K562 (cell line): ENCODE data around the gene NMBR. TPM values are rescaled to one million over a fixed set of nuclear protein-coding genes. Genes with fewer than 3 reads are reported as not detected.

Source experiments
- CBX1 ChIP-seq: sonication (generic); IDR thresholded peaks from 2 replicates; pipeline ENCODE4 v1.6.1; 2016; ENCODE audit warnings: antibody characterized with exemption, low read depth, mild to moderate bottlenecking
- FOXJ3 ChIP-seq: sonication (generic); formaldehyde crosslinking; IDR thresholded peaks from 2 replicates; pipeline ENCODE4 v1.4.0; 2020; ENCODE audit warnings: mild to moderate bottlenecking, missing genetic modification reagents
- JUND ChIP-seq, 2 experiments: IDR thresholded peaks; 2 replicates in 1 of 2; 3 replicates in 1 of 2; pipeline ENCODE4 v1.6.1; 2011; ENCODE audit warnings: borderline replicate concordance in 2 of 2, low read depth in 2 of 2, low read length in 2 of 2, improper control_type of control experiment in 1 of 2, missing biosample characterization in 1 of 2, missing genetic modification characterization in 1 of 2, missing genetic modification reagents in 1 of 2
- LCOR ChIP-seq: sonication (generic); formaldehyde crosslinking; IDR thresholded peaks from 2 replicates; pipeline ENCODE4 v1.8.0; 2022; ENCODE audit warnings: mild to moderate bottlenecking, missing genetic modification reagents
- MTF1 ChIP-seq: fragments of 250-450 bp; sonication (Bioruptor Pico); IDR thresholded peaks from 2 replicates; pipeline ENCODE4 v1.9.0; 2021; ENCODE audit warnings: moderate library complexity, mild to moderate bottlenecking, inconsistent platforms, borderline replicate concordance
- RFX1 ChIP-seq: fragments of 450-650 bp; IDR thresholded peaks from 2 replicates; pipeline ENCODE4 v1.6.1; 2016; ENCODE audit warnings: mild to moderate bottlenecking, moderate library complexity
- ZBTB11 ChIP-seq, 3 experiments: fragments of 200-800 bp in 1 of 3; fragments of 250-450 bp in 1 of 3; fragments of 450-650 bp in 1 of 3; sonication (Bioruptor Pico) in 1 of 3; sonication (Bioruptor generic) in 1 of 3; formaldehyde crosslinking in 1 of 3; IDR thresholded peaks; 2 replicates each; pipeline versions ENCODE4 v1.6.1 to v1.8.0; 2016 to 2022; ENCODE audit warnings: mild to moderate bottlenecking in 2 of 3, missing genetic modification characterization in 2 of 3, missing compliant biosample characterization in 1 of 3, moderate library complexity in 1 of 3
- ZFP30 ChIP-seq: fragments of 250-450 bp; sonication (Bioruptor Pico); IDR thresholded peaks from 2 replicates; pipeline ENCODE4 v1.8.0; 2022; ENCODE audit warnings: moderate library complexity, mild to moderate bottlenecking, inconsistent platforms, borderline replicate concordance
- polyA plus RNA-seq, 8 experiments: library from polyadenylated mRNA; depleted of rRNA in 4 of 8; stranded (reverse) in 5 of 8; unstranded in 3 of 8; fragments of >200 nt; fragmentation: Nextera tagmentation in 2 of 8; fragmentation: Illumina TruSeq in 1 of 8; extraction: Ambion mirVana in 2 of 8; extraction: Trizol in 1 of 8; gene quantifications; 2 replicates each; pipeline versions ENCODE4 v1.2.1 to v1.2.3, GENCODE V29; 2011 to 2014; ENCODE audit warnings: inconsistent platforms in 1 of 8, missing spikeins in 1 of 8
- total RNA-seq, 7 experiments: library from RNA; depleted of rRNA in 6 of 7; stranded (reverse); fragments of >200 nt in 6 of 7; fragmentation: Illumina TruSeq in 2 of 7; extraction: Trizol in 2 of 7; gene quantifications; 2 replicates each; pipeline versions ENCODE4 v1.2.1 to v1.2.3, GENCODE V29; 2011 to 2021; ENCODE audit warnings: low replicate concordance in 1 of 7
- TF ChIP-seq, protein P1 (sequence below): fragments of 250-450 bp; sonication (Bioruptor Pico); IDR thresholded peaks from 2 replicates; pipeline ENCODE4 v1.5.0; 2022; ENCODE audit warnings: mild to moderate bottlenecking
- TF ChIP-seq, protein P2 (sequence below): sonication (generic); formaldehyde crosslinking; IDR thresholded peaks from 2 replicates; pipeline ENCODE4 v1.8.0; 2022; ENCODE audit warnings: mild to moderate bottlenecking, missing genetic modification reagents
- TF ChIP-seq, protein P3 (sequence below): fragments of 450-650 bp; IDR thresholded peaks from 2 replicates; pipeline ENCODE4 v1.6.1; 2016; ENCODE audit warnings: antibody characterized with exemption
- TF ChIP-seq, protein P4 (sequence below): sonication (generic); IDR thresholded peaks from 2 replicates; pipeline ENCODE4 v1.6.1; 2016

NMBR gene
- total and polyA plus RNA-seq, 9 of the 15 experiments (the other 6 are each of a cell fraction or from before 2014, with no cell fraction given) = not detected

GRCh38 chr6:142146828-142147662 is at the start of gene NMBR, which contains the start of gene VTA1 (continued):
- TF ChIP-seq ZBTB11 (CRISPR knock-in tag; IDR thresholded peaks at IDR 0.05) (peak in 2 of 3 experiments; percentile 60 to 92; a peak in 3 of 6 replicates), ZFP30 (CRISPR knock-in tag) (no peak), LCOR (peak; percentile 99), JUND (IDR thresholded peaks at IDR 0.05; ENCODE audit: borderline replicate concordance, low read depth, low read length) (peak; percentile 78), JUND (tag; IDR thresholded peaks at IDR 0.05; ENCODE audit: borderline replicate concordance, low read depth, low read length) (peak; percentile 58; the same call in 1 of the 3 replicates), MTF1 (CRISPR knock-in tag) (no peak), RFX1 (peak; percentile 97), CBX1 (peak; percentile 70), FOXJ3 (CRISPR knock-in tag) (peak; percentile 77; the same call in 1 of the 2 replicates)
- TF ChIP-seq, protein P1, sequence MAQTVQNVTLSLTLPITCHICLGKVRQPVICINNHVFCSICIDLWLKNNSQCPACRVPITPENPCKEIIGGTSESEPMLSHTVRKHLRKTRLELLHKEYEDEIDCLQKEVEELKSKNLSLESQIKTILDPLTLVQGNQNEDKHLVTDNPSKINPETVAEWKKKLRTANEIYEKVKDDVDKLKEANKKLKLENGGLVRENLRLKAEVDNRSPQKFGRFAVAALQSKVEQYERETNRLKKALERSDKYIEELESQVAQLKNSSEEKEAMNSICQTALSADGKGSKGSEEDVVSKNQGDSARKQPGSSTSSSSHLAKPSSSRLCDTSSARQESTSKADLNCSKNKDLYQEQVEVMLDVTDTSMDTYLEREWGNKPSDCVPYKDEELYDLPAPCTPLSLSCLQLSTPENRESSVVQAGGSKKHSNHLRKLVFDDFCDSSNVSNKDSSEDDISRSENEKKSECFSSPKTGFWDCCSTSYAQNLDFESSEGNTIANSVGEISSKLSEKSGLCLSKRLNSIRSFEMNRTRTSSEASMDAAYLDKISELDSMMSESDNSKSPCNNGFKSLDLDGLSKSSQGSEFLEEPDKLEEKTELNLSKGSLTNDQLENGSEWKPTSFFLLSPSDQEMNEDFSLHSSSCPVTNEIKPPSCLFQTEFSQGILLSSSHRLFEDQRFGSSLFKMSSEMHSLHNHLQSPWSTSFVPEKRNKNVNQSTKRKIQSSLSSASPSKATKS (CRISPR knock-in tag) = no peak
- TF ChIP-seq, protein P2, sequence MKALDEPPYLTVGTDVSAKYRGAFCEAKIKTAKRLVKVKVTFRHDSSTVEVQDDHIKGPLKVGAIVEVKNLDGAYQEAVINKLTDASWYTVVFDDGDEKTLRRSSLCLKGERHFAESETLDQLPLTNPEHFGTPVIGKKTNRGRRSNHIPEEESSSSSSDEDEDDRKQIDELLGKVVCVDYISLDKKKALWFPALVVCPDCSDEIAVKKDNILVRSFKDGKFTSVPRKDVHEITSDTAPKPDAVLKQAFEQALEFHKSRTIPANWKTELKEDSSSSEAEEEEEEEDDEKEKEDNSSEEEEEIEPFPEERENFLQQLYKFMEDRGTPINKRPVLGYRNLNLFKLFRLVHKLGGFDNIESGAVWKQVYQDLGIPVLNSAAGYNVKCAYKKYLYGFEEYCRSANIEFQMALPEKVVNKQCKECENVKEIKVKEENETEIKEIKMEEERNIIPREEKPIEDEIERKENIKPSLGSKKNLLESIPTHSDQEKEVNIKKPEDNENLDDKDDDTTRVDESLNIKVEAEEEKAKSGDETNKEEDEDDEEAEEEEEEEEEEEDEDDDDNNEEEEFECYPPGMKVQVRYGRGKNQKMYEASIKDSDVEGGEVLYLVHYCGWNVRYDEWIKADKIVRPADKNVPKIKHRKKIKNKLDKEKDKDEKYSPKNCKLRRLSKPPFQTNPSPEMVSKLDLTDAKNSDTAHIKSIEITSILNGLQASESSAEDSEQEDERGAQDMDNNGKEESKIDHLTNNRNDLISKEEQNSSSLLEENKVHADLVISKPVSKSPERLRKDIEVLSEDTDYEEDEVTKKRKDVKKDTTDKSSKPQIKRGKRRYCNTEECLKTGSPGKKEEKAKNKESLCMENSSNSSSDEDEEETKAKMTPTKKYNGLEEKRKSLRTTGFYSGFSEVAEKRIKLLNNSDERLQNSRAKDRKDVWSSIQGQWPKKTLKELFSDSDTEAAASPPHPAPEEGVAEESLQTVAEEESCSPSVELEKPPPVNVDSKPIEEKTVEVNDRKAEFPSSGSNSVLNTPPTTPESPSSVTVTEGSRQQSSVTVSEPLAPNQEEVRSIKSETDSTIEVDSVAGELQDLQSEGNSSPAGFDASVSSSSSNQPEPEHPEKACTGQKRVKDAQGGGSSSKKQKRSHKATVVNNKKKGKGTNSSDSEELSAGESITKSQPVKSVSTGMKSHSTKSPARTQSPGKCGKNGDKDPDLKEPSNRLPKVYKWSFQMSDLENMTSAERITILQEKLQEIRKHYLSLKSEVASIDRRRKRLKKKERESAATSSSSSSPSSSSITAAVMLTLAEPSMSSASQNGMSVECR (CRISPR knock-in tag) = peak; percentile 95
- TF ChIP-seq, protein P3, sequence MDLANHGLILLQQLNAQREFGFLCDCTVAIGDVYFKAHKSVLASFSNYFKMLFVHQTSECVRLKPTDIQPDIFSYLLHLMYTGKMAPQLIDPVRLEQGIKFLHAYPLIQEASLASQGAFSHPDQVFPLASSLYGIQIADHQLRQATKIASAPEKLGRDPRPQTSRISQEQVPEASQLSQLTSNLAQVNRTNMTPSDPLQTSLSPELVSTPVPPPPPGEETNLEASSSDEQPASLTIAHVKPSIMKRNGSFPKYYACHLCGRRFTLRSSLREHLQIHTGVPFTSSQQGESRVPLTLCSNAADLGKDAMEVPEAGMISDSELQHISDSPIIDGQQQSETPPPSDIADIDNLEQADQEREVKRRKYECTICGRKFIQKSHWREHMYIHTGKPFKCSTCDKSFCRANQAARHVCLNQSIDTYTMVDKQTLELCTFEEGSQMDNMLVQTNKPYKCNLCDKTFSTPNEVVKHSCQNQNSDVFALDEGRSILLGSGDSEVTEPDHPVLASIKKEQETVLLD = 0 out of 2 replicates have a peak, but pooled peaks have one; percentile 25
- TF ChIP-seq, protein P4, sequence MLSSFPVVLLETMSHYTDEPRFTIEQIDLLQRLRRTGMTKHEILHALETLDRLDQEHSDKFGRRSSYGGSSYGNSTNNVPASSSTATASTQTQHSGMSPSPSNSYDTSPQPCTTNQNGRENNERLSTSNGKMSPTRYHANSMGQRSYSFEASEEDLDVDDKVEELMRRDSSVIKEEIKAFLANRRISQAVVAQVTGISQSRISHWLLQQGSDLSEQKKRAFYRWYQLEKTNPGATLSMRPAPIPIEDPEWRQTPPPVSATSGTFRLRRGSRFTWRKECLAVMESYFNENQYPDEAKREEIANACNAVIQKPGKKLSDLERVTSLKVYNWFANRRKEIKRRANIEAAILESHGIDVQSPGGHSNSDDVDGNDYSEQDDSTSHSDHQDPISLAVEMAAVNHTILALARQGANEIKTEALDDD = no peak
